HUES64 (cell line): ENCODE data around the gene SEBOX.
A peak's percentile ranks its signal among the peaks of the same experiment; 100 is the strongest.

Source experiments
- H3K27ac ChIP-seq: 2 replicates; pipeline ENCODE4 v1.7.0; 2013; ENCODE audit warnings: low read depth, low read length, inconsistent platforms
- H3K27me3 ChIP-seq: 2 replicates; pipeline ENCODE4 v1.6.1; 2013; ENCODE audit warnings: mild to moderate bottlenecking, low read length; ENCODE audit not compliant: insufficient read depth
- H3K36me3 ChIP-seq: 2 replicates; pipeline ENCODE4 v1.6.1; 2013; ENCODE audit warnings: mild to moderate bottlenecking, low read length; ENCODE audit not compliant: insufficient read depth
- H3K4me1 ChIP-seq: 2 replicates; pipeline ENCODE4 v1.6.1; 2013; ENCODE audit warnings: mild to moderate bottlenecking, low read length, moderate library complexity; ENCODE audit not compliant: insufficient read depth
- H3K4me3 ChIP-seq: 2 replicates; pipeline ENCODE4 v1.5.1; 2013; ENCODE audit warnings: mild to moderate bottlenecking, low read length, moderate library complexity
- H3K9ac ChIP-seq: 2 replicates; pipeline ENCODE4 v1.6.1; 2013; ENCODE audit warnings: mild to moderate bottlenecking, low read depth, low read length
- H3K9me3 ChIP-seq: 2 replicates; pipeline ENCODE4 v1.6.1; 2013; ENCODE audit warnings: low read depth, low read length; ENCODE audit not compliant: insufficient read depth
- WGBS: fragments of 150-250, 120-280 bp; methylation state at CpG from one replicate; pipeline ENCODE4 v1.1.7; 2013; ENCODE audit warnings: missing lambda C conversion rate; 5-methylcytosine and 5-hydroxymethylcytosine counted together

Gene SEBOX

GRCh38 chr17:28366605-28367004 lies 1.6 kb upstream of the SEBOX start:
- Histone ChIP-seq H3K27ac (no peak overlapping the region), H3K4me1 (peaks cover 14% of the 10 kb centered on the region), H3K27me3 (peaks cover under 1% of the 10 kb centered on the region), H3K9ac (no peak overlapping the region), H3K9me3 (no peaks in the 10 kb centered on the region), H3K4me3 (no peak overlapping the region), H3K36me3 (peaks cover 21% of the 10 kb centered on the region)
- 96% methylated on average over 1 of the region's 1 CpG for WGBS

- no peak overlapping the region for H3K27ac ChIP-seq
- peaks cover 8% of the 10 kb centered on the region for H3K4me1 ChIP-seq
- H3K27me3 ChIP-seq: no peaks in the 10 kb centered on the region
- no peak overlapping the region for H3K4me3 ChIP-seq
- 96% methylated on average over 3 of the region's 3 CpGs for WGBS
- peaks cover 32% of the 10 kb centered on the region for H3K36me3 ChIP-seq
- H3K9ac ChIP-seq: no peak overlapping the region
- no peaks in the 10 kb centered on the region for H3K9me3 ChIP-seq
Observed at GRCh38 chr17:28365487-28365886, 488 bp upstream of the SEBOX start.

GRCh38 chr17:28363776-28364650 lies 986 bp downstream of the SEBOX start:
- no peak overlapping the region for H3K4me3 ChIP-seq
- H3K4me1 ChIP-seq: no peaks in the 10 kb centered on the region
- H3K9me3 ChIP-seq: no peaks in the 10 kb centered on the region
- no peaks in the 10 kb centered on the region for H3K27me3 ChIP-seq
- 94% methylated on average over 8 of the region's 8 CpGs for WGBS
- H3K9ac ChIP-seq: no peak overlapping the region
- H3K27ac ChIP-seq: no peak overlapping the region
- H3K36me3 ChIP-seq: peaks cover 45% of the 10 kb centered on the region

- Histone ChIP-seq H3K27me3 (no peaks in the 10 kb centered on the region), H3K27ac (no peak overlapping the region), H3K36me3 (peaks cover 47% of the 10 kb centered on the region), H3K4me3 (no peak overlapping the region), H3K4me1 (no peaks in the 10 kb centered on the region; the same call in 1 of the 2 replicates), H3K9ac (no peak overlapping the region), H3K9me3 (no peaks in the 10 kb centered on the region)
- 92% methylated on average over 5 of the region's 5 CpGs for WGBS
Observed at GRCh38 chr17:28363186-28363585, 1.8 kb downstream of the SEBOX start.

- H3K9me3 ChIP-seq: no peaks in the 10 kb centered on the region
- H3K4me1 ChIP-seq: peaks cover 5% of the 10 kb centered on the region; the same call in 1 of the 2 replicates
- H3K9ac ChIP-seq: peak overlapping the region; percentile 94
- peak overlapping the region; percentile 86 for H3K27ac ChIP-seq
- no peaks in the 10 kb centered on the region for H3K27me3 ChIP-seq
- WGBS: 9% methylated on average over 4 of the region's 4 CpGs
- H3K4me3 ChIP-seq: peak overlapping the region; percentile 94
- peaks cover 61% of the 10 kb centered on the region for H3K36me3 ChIP-seq
Observed at GRCh38 chr17:28357901-28358197, 7.2 kb downstream of the SEBOX start.

GRCh38 chr17:28357061-28357900 lies 7.7 kb downstream of the SEBOX start, which contains the start of gene POLDIP2:
TSS of gene POLDIP2 (minus strand) at chr17:28357527. CDS start at chr17:28357448, 79 bp downstream.
- under 1% methylated on average over 80 of the region's 80 CpGs for WGBS
- H3K27ac ChIP-seq: peak within 1 kb of the TSS; percentile 86

GRCh38 chr17:28350271-28350670 lies 14.7 kb downstream of the SEBOX start:
- Histone ChIP-seq H3K9ac (no peak overlapping the region), H3K27me3 (no peaks in the 10 kb centered on the region), H3K9me3 (no peaks in the 10 kb centered on the region), H3K4me3 (no peak overlapping the region), H3K36me3 (peaks cover 95% of the 10 kb centered on the region), H3K27ac (no peak overlapping the region), H3K4me1 (peaks cover 2% of the 10 kb centered on the region; the same call in 1 of the 2 replicates)
- WGBS: 97% methylated on average over 7 of the region's 7 CpGs

More at GRCh38 chr17:28357061-28357900, 7.7 kb downstream of the SEBOX start, which contains the start of gene POLDIP2:
- Histone ChIP-seq H3K4me1 (peaks cover 5% of the 10 kb centered on the region; the same call in 1 of the 2 replicates), H3K9me3 (no peaks in the 10 kb centered on the region), H3K4me3 (peak within 1 kb of the TSS; percentile 94), H3K36me3 (peaks cover 61% of the 10 kb centered on the region), H3K9ac (peak within 1 kb of the TSS; percentile 94), H3K27me3 (no peaks in the 10 kb centered on the region)

- Histone ChIP-seq H3K4me3 (no peak overlapping the region), H3K36me3 (peaks cover 95% of the 10 kb centered on the region), H3K9me3 (no peaks in the 10 kb centered on the region), H3K27ac (no peak overlapping the region), H3K9ac (no peak overlapping the region), H3K4me1 (peaks cover 2% of the 10 kb centered on the region; the same call in 1 of the 2 replicates), H3K27me3 (no peaks in the 10 kb centered on the region)
- 73% methylated on average over 3 of the region's 3 CpGs for WGBS
Observed at GRCh38 chr17:28348979-28349378, 16.0 kb downstream of the SEBOX start.

- Histone ChIP-seq H3K4me1 (peaks cover 2% of the 10 kb centered on the region; the same call in 1 of the 2 replicates), H3K27ac (peak overlapping the region; percentile 62; the same call in 1 of the 2 replicates), H3K27me3 (no peaks in the 10 kb centered on the region), H3K9ac (no peak overlapping the region), H3K36me3 (peaks cover 96% of the 10 kb centered on the region), H3K9me3 (no peaks in the 10 kb centered on the region), H3K4me3 (no peak overlapping the region)
- 88% methylated on average over 8 of the region's 8 CpGs for WGBS
Observed at GRCh38 chr17:28347261-28347891, 17.6 kb downstream of the SEBOX start.

- peak overlapping the region; percentile 62; the same call in 1 of the 2 replicates for H3K27ac ChIP-seq
- no peaks in the 10 kb centered on the region for H3K27me3 ChIP-seq
- H3K4me3 ChIP-seq: no peak overlapping the region
- 77% methylated on average over 5 of the region's 7 CpGs for WGBS
- H3K4me1 ChIP-seq: peaks cover 2% of the 10 kb centered on the region; the same call in 1 of the 2 replicates
- peaks cover 96% of the 10 kb centered on the region for H3K36me3 ChIP-seq
- H3K9ac ChIP-seq: no peak overlapping the region
- H3K9me3 ChIP-seq: no peaks in the 10 kb centered on the region
Observed at GRCh38 chr17:28346746-28347246, 18.2 kb downstream of the SEBOX start.
